ENCODE results near the gene MYO5A.

DNA sequence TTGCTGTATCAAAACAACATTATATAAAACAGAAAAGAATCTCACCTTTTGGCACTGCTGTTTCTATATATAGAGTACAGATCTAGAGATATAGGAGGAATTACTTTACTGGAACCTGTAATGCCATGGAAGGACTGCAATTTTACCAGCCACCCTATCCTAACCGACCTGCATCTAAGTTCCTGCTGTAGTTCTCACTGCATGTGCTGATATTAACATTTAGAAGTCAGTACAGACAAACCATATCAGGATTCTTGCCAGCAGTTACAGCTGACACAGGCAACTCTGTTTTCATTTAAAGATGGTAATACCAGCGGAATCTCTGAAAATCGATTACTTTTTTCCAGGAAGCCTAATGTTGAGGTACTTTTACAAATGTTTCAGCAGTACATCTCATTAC is 159.7 kb downstream of the MYO5A start:
- TF ChIP-seq, protein P1, sequence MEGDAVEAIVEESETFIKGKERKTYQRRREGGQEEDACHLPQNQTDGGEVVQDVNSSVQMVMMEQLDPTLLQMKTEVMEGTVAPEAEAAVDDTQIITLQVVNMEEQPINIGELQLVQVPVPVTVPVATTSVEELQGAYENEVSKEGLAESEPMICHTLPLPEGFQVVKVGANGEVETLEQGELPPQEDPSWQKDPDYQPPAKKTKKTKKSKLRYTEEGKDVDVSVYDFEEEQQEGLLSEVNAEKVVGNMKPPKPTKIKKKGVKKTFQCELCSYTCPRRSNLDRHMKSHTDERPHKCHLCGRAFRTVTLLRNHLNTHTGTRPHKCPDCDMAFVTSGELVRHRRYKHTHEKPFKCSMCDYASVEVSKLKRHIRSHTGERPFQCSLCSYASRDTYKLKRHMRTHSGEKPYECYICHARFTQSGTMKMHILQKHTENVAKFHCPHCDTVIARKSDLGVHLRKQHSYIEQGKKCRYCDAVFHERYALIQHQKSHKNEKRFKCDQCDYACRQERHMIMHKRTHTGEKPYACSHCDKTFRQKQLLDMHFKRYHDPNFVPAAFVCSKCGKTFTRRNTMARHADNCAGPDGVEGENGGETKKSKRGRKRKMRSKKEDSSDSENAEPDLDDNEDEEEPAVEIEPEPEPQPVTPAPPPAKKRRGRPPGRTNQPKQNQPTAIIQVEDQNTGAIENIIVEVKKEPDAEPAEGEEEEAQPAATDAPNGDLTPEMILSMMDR (IDR thresholded peaks at IDR 0.05), result no peak
- TF ChIP-seq POLR2A (IDR thresholded peaks at IDR 0.05; ENCODE audit: low read depth), result no peak
- no peak for TF ChIP-seq EP300 (IDR thresholded peaks at IDR 0.05)
- no peak for TF ChIP-seq POLR2AphosphoS5 (IDR thresholded peaks at IDR 0.05)
